ENCODE measurements around the gene TUBGCP6. TPM values are rescaled to one million over a fixed set of nuclear protein-coding genes. Genes with fewer than 3 reads are reported as not detected.

Gene TUBGCP6
- total RNA-seq, 4 donors from 2014 or later, result 20.3 to 44.3 (median 32.2) TPM

- TF ChIP-seq, protein P1, sequence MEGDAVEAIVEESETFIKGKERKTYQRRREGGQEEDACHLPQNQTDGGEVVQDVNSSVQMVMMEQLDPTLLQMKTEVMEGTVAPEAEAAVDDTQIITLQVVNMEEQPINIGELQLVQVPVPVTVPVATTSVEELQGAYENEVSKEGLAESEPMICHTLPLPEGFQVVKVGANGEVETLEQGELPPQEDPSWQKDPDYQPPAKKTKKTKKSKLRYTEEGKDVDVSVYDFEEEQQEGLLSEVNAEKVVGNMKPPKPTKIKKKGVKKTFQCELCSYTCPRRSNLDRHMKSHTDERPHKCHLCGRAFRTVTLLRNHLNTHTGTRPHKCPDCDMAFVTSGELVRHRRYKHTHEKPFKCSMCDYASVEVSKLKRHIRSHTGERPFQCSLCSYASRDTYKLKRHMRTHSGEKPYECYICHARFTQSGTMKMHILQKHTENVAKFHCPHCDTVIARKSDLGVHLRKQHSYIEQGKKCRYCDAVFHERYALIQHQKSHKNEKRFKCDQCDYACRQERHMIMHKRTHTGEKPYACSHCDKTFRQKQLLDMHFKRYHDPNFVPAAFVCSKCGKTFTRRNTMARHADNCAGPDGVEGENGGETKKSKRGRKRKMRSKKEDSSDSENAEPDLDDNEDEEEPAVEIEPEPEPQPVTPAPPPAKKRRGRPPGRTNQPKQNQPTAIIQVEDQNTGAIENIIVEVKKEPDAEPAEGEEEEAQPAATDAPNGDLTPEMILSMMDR (IDR thresholded peaks at IDR 0.05), result peak in 1 of 6 experiments; percentile 12
- no peak for TF ChIP-seq POLR2A (IDR thresholded peaks at IDR 0.05)
- no peaks in the 10 kb centered on the region for H3K27me3 ChIP-seq
- H3K27ac ChIP-seq, result peak within 1 kb of the TSS; percentile 46 to 82 (median 72)
- H3K4me3 ChIP-seq, result peak within 1 kb of the TSS; percentile 42 to 80 (median 72)
- H3K9me3 ChIP-seq, result no peaks in the 10 kb centered on the region
- intact Hi-C loops (cut with DNase I), result no loop called here
- no peak for DNase-seq
- peaks cover 0 to 24% (median 8%) of the 10 kb centered on the region in 3 donors for H3K36me3 ChIP-seq
- WGBS, 2 donors, result 0% methylated on average over 4 of the region's 81 CpGs; no CpG with 5 or more reads in 1 of the 2 donors
- H3K4me1 ChIP-seq, result peaks cover 25 to 67% (median 30%) of the 10 kb centered on the region in 3 donors
Measured at GRCh38 chr22:50250555-50251476, 6.0 kb upstream of the TUBGCP6 start, which contains the start of gene HDAC10. Gene HDAC10 (minus strand): TSS chr22:50251265. CDS start chr22:50251032, 233 bp downstream.

DNA sequence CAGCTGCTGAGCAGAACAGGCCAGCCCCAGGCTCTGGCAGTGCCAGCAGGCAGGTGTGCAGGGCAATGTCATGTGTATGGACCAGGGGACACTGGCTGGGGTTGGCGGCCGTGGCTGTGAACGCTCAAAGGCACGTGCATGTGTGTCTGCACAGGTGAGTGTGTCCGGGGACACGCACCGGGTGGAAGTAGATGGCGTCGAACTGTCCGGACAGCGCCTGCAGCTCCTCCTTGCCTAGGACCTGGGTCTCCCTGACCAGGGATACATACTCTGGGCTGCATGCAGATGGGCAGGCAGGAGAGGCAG lies 5.4 kb upstream of the TUBGCP6 start:
- H3K4me1 ChIP-seq, result peaks cover 31 to 74% (median 35%) of the 10 kb centered on the region in 3 donors
- TF ChIP-seq, protein P1 (IDR thresholded peaks at IDR 0.05), result no peak
- TF ChIP-seq POLR2A (IDR thresholded peaks at IDR 0.05), result no peak
- intact Hi-C loops (cut with DNase I), result no loop called here
- H3K27ac ChIP-seq, result peak overlapping the region in 3 of 4 donors; percentile 46 to 82 (median 74)
- peak overlapping the region; percentile 42 to 80 (median 72) for H3K4me3 ChIP-seq
- peaks cover 0 to 25% (median 8%) of the 10 kb centered on the region in 3 donors for H3K36me3 ChIP-seq
- H3K27me3 ChIP-seq, result no peaks in the 10 kb centered on the region
- no peaks in the 10 kb centered on the region for H3K9me3 ChIP-seq
- DNase-seq, result no peak
- 67% methylated on average over 11 of the region's 11 CpGs; no CpG with 5 or more reads in 1 of the 2 donors for WGBS, 2 donors

GRCh38 chr22:50249341-50250248 lies 4.8 kb upstream of the TUBGCP6 start:
- Histone ChIP-seq H3K9me3 (no peaks in the 10 kb centered on the region), H3K36me3 (peaks cover 0 to 25% (median 8%) of the 10 kb centered on the region in 3 donors), H3K4me1 (peaks cover 31 to 75% (median 35%) of the 10 kb centered on the region in 3 donors), H3K27me3 (no peaks in the 10 kb centered on the region), H3K4me3 (peak overlapping the region in 3 of 4 donors; percentile 66 to 80 (median 79)), H3K27ac (no peak overlapping the region)
- DNase-seq, result no peak
- 64% methylated on average over 2 of the region's 32 CpGs; no CpG with 5 or more reads in 1 of the 2 donors for WGBS, 2 donors
- intact Hi-C loops (cut with DNase I), result loop anchor here (5.0 kb wide), 1 partner anchor 93 kb away; the partner anchor contains the start of gene PPP6R2
- no peak for TF ChIP-seq POLR2A (IDR thresholded peaks at IDR 0.05)
- TF ChIP-seq, protein P1 (IDR thresholded peaks at IDR 0.05), result no peak

GRCh38 chr22:50248196-50249081 lies 3.6 kb upstream of the TUBGCP6 start:
- 60 to 75% methylated on average over 1 to 11 of the region's 29 CpGs for WGBS, 2 donors
- TF ChIP-seq, protein P1 (IDR thresholded peaks at IDR 0.05), result no peak
- TF ChIP-seq POLR2A (IDR thresholded peaks at IDR 0.05), result no peak
- no peaks in the 10 kb centered on the region for H3K27me3 ChIP-seq
- no peaks in the 10 kb centered on the region for H3K9me3 ChIP-seq
- H3K27ac ChIP-seq, result no peak overlapping the region
- intact Hi-C loops (cut with DNase I), result loop anchor here (5.0 kb wide), 1 partner anchor 94 kb away; the partner anchor contains the start of gene PPP6R2
- DNase-seq, result no peak
- peaks cover 37 to 84% (median 40%) of the 10 kb centered on the region in 3 donors for H3K4me1 ChIP-seq
- no peak overlapping the region for H3K4me3 ChIP-seq
- peaks cover 0 to 25% (median 8%) of the 10 kb centered on the region in 3 donors for H3K36me3 ChIP-seq

Measured in esophagus squamous epithelium (tissue), 5 donors.